Left renal cortex interstitium (tissue), 4 donors: ENCODE results near the gene SDHB. TPM values are rescaled to one million over a fixed set of nuclear protein-coding genes. Genes with fewer than 3 reads are reported as not detected.

Experiments used
- DNase-seq, 4 donors: peaks; one replicate each; pipeline ENCODE4 v3.0.0-alpha.2; 2013; ENCODE audit warnings: low read depth in 4 of 4, low spot score in 2 of 4, missing footprints in 1 of 4
- polyA plus RNA-seq, 4 donors: library from polyadenylated mRNA; unstranded; fragments of 120-200 nt; gene quantifications; one replicate each; pipeline ENCODE4 v1.2.1, GENCODE V29; 2013; ENCODE audit not compliant: insufficient read length in 4 of 4

SDHB gene
- polyA plus RNA-seq, 4 donors = 123 to 182 (median 144) TPM

- no peak for DNase-seq
These were observed 62.3 kb downstream of the SDHB start for GRCh38 chr1:16991571-16991970.

- DNase-seq = no peak
These were observed 64.0 kb downstream of the SDHB start for GRCh38 chr1:16989676-16990391.

- DNase-seq = no peak
These were observed 65.6 kb downstream of the SDHB start for GRCh38 chr1:16988210-16988609.

- DNase-seq = no peak
These were observed 66.9 kb downstream of the SDHB start for GRCh38 chr1:16986962-16987361.

GRCh38 chr1:16986560-16986959 is 67.3 kb downstream of the SDHB start:
- DNase-seq = no peak

- no peak for DNase-seq
These were observed 67.7 kb downstream of the SDHB start for GRCh38 chr1:16986113-16986512.

GRCh38 chr1:16984717-16985116 is 69.1 kb downstream of the SDHB start:
- no peak for DNase-seq

- DNase-seq = no peak
These were observed 70.2 kb downstream of the SDHB start for GRCh38 chr1:16983649-16984048.

GRCh38 chr1:16982902-16983301 is 70.9 kb downstream of the SDHB start:
- no peak for DNase-seq

- no peak for DNase-seq
These were observed 72.5 kb downstream of the SDHB start for GRCh38 chr1:16981269-16981849.

- no peak for DNase-seq
These were observed 73.2 kb downstream of the SDHB start, which contains the start of gene MFAP2 for GRCh38 chr1:16980473-16981268. MFAP2 (minus strand) TSS chr1:16980620; CDS start chr1:16978273, 2,347 bp downstream.

GRCh38 chr1:16979475-16980327 is 74.1 kb downstream of the SDHB start:
- DNase-seq = peak in 1 of 4 donors; percentile 54

- DNase-seq = no peak
These were observed 75.0 kb downstream of the SDHB start for GRCh38 chr1:16978567-16979474.

GRCh38 chr1:16978139-16978538 is 75.7 kb downstream of the SDHB start:
- no peak for DNase-seq

- no peak for DNase-seq
These were observed 76.5 kb downstream of the SDHB start for GRCh38 chr1:16977377-16977776.

GRCh38 chr1:16976966-16977365 is 76.9 kb downstream of the SDHB start:
- DNase-seq = no peak

- DNase-seq = no peak
These were observed 78.0 kb downstream of the SDHB start for GRCh38 chr1:16975838-16976237.

GRCh38 chr1:16975211-16975610 is 78.6 kb downstream of the SDHB start:
- no peak for DNase-seq

GRCh38 chr1:16973215-16973614 is 80.6 kb downstream of the SDHB start:
- DNase-seq = no peak
